Bronchial epithelial cell (primary cell): ENCODE measurements around the gene HMOX2. TPM values are rescaled to one million over a fixed set of nuclear protein-coding genes. Genes with fewer than 3 reads are reported as not detected.

Experiments used
- DNase-seq: peaks from one replicate; pipeline ENCODE4 v3.0.0-alpha.2; 2010; ENCODE audit warnings: low read depth
- FAIRE-seq: peaks from 2 replicates; lab custom pipeline; 2011; peaks lifted over from hg19 to GRCh38; lab: Jason Lieb, UNC
- H3K27me3 ChIP-seq: 2 replicates; pipeline ENCODE4 v1.5.1; 2011; ENCODE audit warnings: low read length; ENCODE audit not compliant: control insufficient read depth, insufficient read depth
- H3K36me3 ChIP-seq: 2 replicates; pipeline ENCODE4 v1.5.1; 2011; ENCODE audit warnings: low read length; ENCODE audit not compliant: control insufficient read depth, insufficient read depth
- H3K4me3 ChIP-seq: 2 replicates; pipeline ENCODE4 v1.5.1; 2011; ENCODE audit warnings: mild to moderate bottlenecking, low read depth, low read length, control low read depth
- total RNA-seq: library from RNA; depleted of rRNA; stranded (reverse); fragments of >200 nt; gene quantifications from 2 replicates; pipeline ENCODE4 v1.2.1, GENCODE V29; 2014
- TF ChIP-seq, protein P1 (sequence below): IDR thresholded peaks from 2 replicates; pipeline ENCODE4 v1.5.1; 2011; ENCODE audit warnings: mild to moderate bottlenecking, moderate library complexity, low read length, control low read depth, inconsistent platforms; ENCODE audit not compliant: insufficient read depth, severe bottlenecking

Gene HMOX2
- total RNA-seq, 1 donor from 2014 or later: 66.1 TPM

DNA sequence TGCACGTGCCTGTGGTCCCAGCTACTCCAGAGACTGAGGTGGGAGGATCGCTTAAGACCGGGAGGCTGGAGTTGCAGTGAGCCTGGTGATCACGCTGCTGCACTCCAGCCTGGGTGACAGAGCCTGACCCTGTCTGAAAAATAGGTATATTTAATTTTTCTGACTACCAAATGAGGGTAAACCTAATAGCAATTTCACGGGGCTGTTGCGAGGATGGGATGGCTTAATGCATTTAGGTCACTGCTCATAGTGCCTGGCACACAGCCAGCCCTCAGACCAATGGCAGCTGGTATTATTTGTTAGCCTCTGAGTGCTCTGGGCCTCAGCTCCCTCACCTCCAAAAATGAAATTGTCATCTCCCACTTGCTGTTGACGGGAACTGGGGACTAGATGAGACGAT is 68.3 kb downstream of the HMOX2 start:
- DNase-seq (no peak), FAIRE-seq (no peak)
- TF ChIP-seq, protein P1, sequence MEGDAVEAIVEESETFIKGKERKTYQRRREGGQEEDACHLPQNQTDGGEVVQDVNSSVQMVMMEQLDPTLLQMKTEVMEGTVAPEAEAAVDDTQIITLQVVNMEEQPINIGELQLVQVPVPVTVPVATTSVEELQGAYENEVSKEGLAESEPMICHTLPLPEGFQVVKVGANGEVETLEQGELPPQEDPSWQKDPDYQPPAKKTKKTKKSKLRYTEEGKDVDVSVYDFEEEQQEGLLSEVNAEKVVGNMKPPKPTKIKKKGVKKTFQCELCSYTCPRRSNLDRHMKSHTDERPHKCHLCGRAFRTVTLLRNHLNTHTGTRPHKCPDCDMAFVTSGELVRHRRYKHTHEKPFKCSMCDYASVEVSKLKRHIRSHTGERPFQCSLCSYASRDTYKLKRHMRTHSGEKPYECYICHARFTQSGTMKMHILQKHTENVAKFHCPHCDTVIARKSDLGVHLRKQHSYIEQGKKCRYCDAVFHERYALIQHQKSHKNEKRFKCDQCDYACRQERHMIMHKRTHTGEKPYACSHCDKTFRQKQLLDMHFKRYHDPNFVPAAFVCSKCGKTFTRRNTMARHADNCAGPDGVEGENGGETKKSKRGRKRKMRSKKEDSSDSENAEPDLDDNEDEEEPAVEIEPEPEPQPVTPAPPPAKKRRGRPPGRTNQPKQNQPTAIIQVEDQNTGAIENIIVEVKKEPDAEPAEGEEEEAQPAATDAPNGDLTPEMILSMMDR: no peak
- no peaks in the 10 kb centered on the region for H3K27me3 ChIP-seq
- H3K36me3 ChIP-seq: no peaks in the 10 kb centered on the region
- no peak overlapping the region for H3K4me3 ChIP-seq

DNA sequence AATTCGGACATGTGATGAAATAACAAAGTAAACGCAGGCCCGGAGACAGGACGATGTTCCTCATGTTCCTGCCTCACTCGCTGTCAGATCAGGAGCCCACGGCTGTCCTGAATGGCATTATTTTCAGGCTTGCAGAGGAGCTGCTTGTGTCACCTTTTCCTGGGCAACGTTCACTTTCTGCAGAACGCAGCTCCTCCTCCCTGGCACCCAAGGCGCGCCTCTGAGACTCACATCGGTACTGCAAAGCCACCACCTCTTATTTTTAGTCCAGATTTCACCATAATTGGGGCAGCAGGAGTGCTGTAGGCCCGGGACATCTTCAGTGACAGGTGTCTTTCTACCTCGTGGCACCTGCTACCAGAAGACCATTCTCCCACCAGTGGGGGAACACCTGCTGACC is 71.9 kb downstream of the HMOX2 start:
- H3K4me3 ChIP-seq: no peak overlapping the region
- no peaks in the 10 kb centered on the region for H3K36me3 ChIP-seq
- TF ChIP-seq, protein P1: no peak
- FAIRE-seq: no peak
- no peaks in the 10 kb centered on the region for H3K27me3 ChIP-seq
- DNase-seq: no peak

GRCh38 chr16:4550591-4550990 is 74.4 kb downstream of the HMOX2 start:
- no peak overlapping the region for H3K4me3 ChIP-seq
- TF ChIP-seq, protein P1: no peak
- H3K27me3 ChIP-seq: peaks cover 2% of the 10 kb centered on the region
- FAIRE-seq: no peak
- DNase-seq: no peak
- no peaks in the 10 kb centered on the region for H3K36me3 ChIP-seq

GRCh38 chr16:4552541-4552940 is 76.3 kb downstream of the HMOX2 start:
- no peak overlapping the region for H3K4me3 ChIP-seq
- DNase-seq: no peak
- H3K36me3 ChIP-seq: no peaks in the 10 kb centered on the region
- TF ChIP-seq, protein P1: no peak
- H3K27me3 ChIP-seq: peaks cover 5% of the 10 kb centered on the region
- no peak for FAIRE-seq

DNA sequence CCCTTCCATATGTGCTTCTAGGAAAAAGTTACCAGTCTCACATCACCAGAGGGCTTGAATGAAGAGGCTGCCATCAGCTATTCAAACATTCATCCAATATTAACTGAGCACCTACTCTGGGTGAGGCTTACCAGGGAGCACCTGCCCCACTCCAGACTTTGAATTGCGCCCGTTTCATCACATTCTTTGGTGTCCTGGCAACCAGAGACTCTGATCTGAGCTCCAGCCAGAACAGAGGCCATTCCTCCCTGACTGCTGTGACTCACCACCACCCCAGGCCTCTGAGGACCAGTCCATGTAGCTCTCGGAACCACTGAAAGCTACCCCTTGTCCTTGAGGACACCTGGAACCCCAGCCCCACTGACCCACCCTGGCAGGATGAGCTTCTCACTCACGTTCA is 79.9 kb downstream of the HMOX2 start, which contains the start of gene C16orf96:
TSS of gene C16orf96 (plus strand) at position 229 of the 400 bp plus-strand sequence. CDS start at position 379, 150 bp downstream.
- TF ChIP-seq, protein P1: no peak
- peaks cover 5% of the 10 kb centered on the region for H3K27me3 ChIP-seq
- no peak for FAIRE-seq
- no peaks in the 10 kb centered on the region for H3K36me3 ChIP-seq
- H3K4me3 ChIP-seq: no peak within 1 kb of the TSS
- no peak for DNase-seq

- Histone ChIP-seq H3K27me3 (peaks cover 5% of the 10 kb centered on the region), H3K4me3 (no peak overlapping the region), H3K36me3 (no peaks in the 10 kb centered on the region)
- TF ChIP-seq, protein P1: no peak
- DNase-seq (no peak), FAIRE-seq (no peak)
Observed at GRCh38 chr16:4556580-4556979, 80.4 kb downstream of the HMOX2 start.
